K562 (cell line): ENCODE data around the gene MCM7. TPM values are rescaled to one million over a fixed set of nuclear protein-coding genes. Genes with fewer than 3 reads are reported as not detected.

Source experiments
- ATAC-seq: fragments of 200-7000 bp; cut with Tn5 transposase; 3 replicates; pipeline ENCODE4 v1.9.1; 2020; ENCODE audit warnings: moderate library complexity
- BruUV-seq: library from RNA; stranded (reverse); fragments of 400-500 nt; replicated peaks from 2 replicates; lab custom pipeline; 2021; lab: Mats Ljungman, UMichigan
- CTCF ChIA-PET: fragments of 300-600 bp; formaldehyde crosslinking; extraction: SDS; loops from one replicate; lab custom pipeline; 2021; ENCODE audit warnings: low intra/inter-chr PET ratio; lab: Yijun Ruan, JAX
- POLR2A ChIA-PET: fragments of 300-600, 350-650 bp; sonication (Branson Sonifier 250); formaldehyde crosslinking; extraction: SDS; loops from one replicate; lab custom pipeline; 2021; ENCODE audit warnings: antibody characterized with exemption, inconsistent platforms; lab: Yijun Ruan, JAX
- DNase-seq, 4 experiments: peaks; one replicate each; pipeline versions ENCODE4 v3.0.0 to v3.0.0-alpha.2; 2011 to 2018; ENCODE audit warnings: low spot score in 3 of 4, mixed read lengths in 3 of 4; ENCODE audit errors: extremely low read depth in 1 of 4
- FAIRE-seq: peaks from 2 replicates; lab custom pipeline; 2011; peaks lifted over from hg19 to GRCh38; lab: Jason Lieb, UNC
- H2AFZ ChIP-seq: 2 replicates; pipeline ENCODE4 v1.6.0; 2011; ENCODE audit warnings: low read depth, low read length, control low read depth, inconsistent platforms
- H3K27ac ChIP-seq: fragments of 200-600 bp; 3 replicates; pipeline ENCODE4 v1.8.0; 2011; ENCODE audit warnings: low read depth, mild to moderate bottlenecking, control low read depth, inconsistent platforms, low read length, moderate library complexity, mixed read lengths; ENCODE audit errors: extremely low read depth
- H3K27me3 ChIP-seq, 2 experiments: fragments of 300-600 bp in 1 of 2; 2 replicates in 1 of 2; 3 replicates in 1 of 2; pipeline versions ENCODE4 v1.6.0 to v1.8.0; 2011; ENCODE audit warnings: inconsistent platforms in 2 of 2, low read length in 2 of 2, mild to moderate bottlenecking in 1 of 2, mixed read lengths in 1 of 2, moderate library complexity in 1 of 2; ENCODE audit not compliant: control insufficient read depth in 2 of 2, insufficient read depth in 2 of 2
- H3K36me3 ChIP-seq: fragments of 300-600 bp; 3 replicates; pipeline ENCODE4 v1.8.0; 2011; ENCODE audit warnings: mild to moderate bottlenecking, low read length, inconsistent platforms; ENCODE audit not compliant: control insufficient read depth, insufficient read depth
- H3K4me1 ChIP-seq, 2 experiments: fragments of 200-600 bp in 1 of 2; replicated peaks in 1 of 2; 2 replicates in 1 of 2; 3 replicates in 1 of 2; pipeline versions ENCODE4 v1.5.1 to v1.8.0; 2011; ENCODE audit warnings: inconsistent platforms in 2 of 2, low read length in 2 of 2, mild to moderate bottlenecking in 1 of 2, mixed read lengths in 1 of 2, moderate library complexity in 1 of 2; ENCODE audit not compliant: control insufficient read depth in 2 of 2, insufficient read depth in 2 of 2
- H3K4me2 ChIP-seq: 2 replicates; pipeline ENCODE4 v1.6.1; 2011; ENCODE audit warnings: low read length, control low read depth, inconsistent platforms, mixed read lengths; ENCODE audit not compliant: insufficient read depth
- H3K4me3 ChIP-seq: fragments of 200-600 bp; sonication (generic), shearing (Covaris generic); 2 replicates; pipeline ENCODE4 v1.5.1; 2016; ENCODE audit warnings: control low read depth, inconsistent platforms
- H3K79me2 ChIP-seq: fragments of 200-600 bp; 3 replicates; pipeline ENCODE4 v1.8.0; 2011; ENCODE audit warnings: low read length, inconsistent platforms; ENCODE audit not compliant: control insufficient read depth, insufficient read depth
- H3K9ac ChIP-seq, 2 experiments: 2 replicates each; pipeline versions ENCODE4 v1.6.0 to v1.6.1; 2011; ENCODE audit warnings: low read depth in 2 of 2, low read length in 2 of 2, control low read depth in 1 of 2, inconsistent platforms in 1 of 2, mild to moderate bottlenecking in 1 of 2, mixed read lengths in 1 of 2; ENCODE audit not compliant: insufficient read depth in 1 of 2
- H3K9me1 ChIP-seq: one replicate; pipeline ENCODE4 v1.6.0; 2011; ENCODE audit warnings: inconsistent platforms, mild to moderate bottlenecking, low read length, moderate library complexity; ENCODE audit not compliant: control insufficient read depth, insufficient read depth
- H3K9me3 ChIP-seq: replicated peaks from 2 replicates; pipeline ENCODE4 v1.5.1; 2011; ENCODE audit warnings: low read depth, low read length, inconsistent platforms; ENCODE audit not compliant: control insufficient read depth, insufficient read depth
- H4K20me1 ChIP-seq: replicated peaks from 2 replicates; pipeline ENCODE4 v1.6.1; 2011; ENCODE audit warnings: low read length, inconsistent platforms, mixed read lengths; ENCODE audit not compliant: control insufficient read depth, insufficient read depth
- XRCC3 ChIP-seq: fragments of 450-650 bp; IDR thresholded peaks from 2 replicates; pipeline ENCODE4 v1.6.1; 2017; ENCODE audit warnings: mild to moderate bottlenecking, moderate library complexity
- ZNF124 ChIP-seq: sonication (generic); formaldehyde crosslinking; IDR thresholded peaks from 2 replicates; pipeline ENCODE4 v1.8.1; 2022; ENCODE audit warnings: missing genetic modification reagents
- WGBS: fragments of 100-300 bp; shearing (Covaris generic); methylation state at CpG from one replicate; pipeline ENCODE4 v1.1.6; 2016; ENCODE audit warnings: low coverage, mixed read lengths; ENCODE audit not compliant: insufficient coverage; ENCODE audit errors: missing lambda C conversion rate; 5-methylcytosine and 5-hydroxymethylcytosine counted together
- in situ Hi-C: fragments of 300-500 bp; cut with MboI; formaldehyde crosslinking; loops from 4 replicates; pipeline ENCODE4 v1.15.0; 2018; ENCODE audit warnings: inconsistent platforms, mixed read lengths
- intact Hi-C: fragments of 100-400 bp; cut with micrococcal nuclease; formaldehyde crosslinking; loops from 2 replicates; pipeline ENCODE4 v1.14.2; 2022
- polyA plus RNA-seq, 8 experiments: library from polyadenylated mRNA; depleted of rRNA in 4 of 8; stranded (reverse) in 5 of 8; unstranded in 3 of 8; fragments of >200 nt; fragmentation: Nextera tagmentation in 2 of 8; fragmentation: Illumina TruSeq in 1 of 8; extraction: Ambion mirVana in 2 of 8; extraction: Trizol in 1 of 8; gene quantifications; 2 replicates each; pipeline versions ENCODE4 v1.2.1 to v1.2.3, GENCODE V29; 2011 to 2014; ENCODE audit warnings: inconsistent platforms in 1 of 8, missing spikeins in 1 of 8
- total RNA-seq, 7 experiments: library from RNA; depleted of rRNA in 6 of 7; stranded (reverse); fragments of >200 nt in 6 of 7; fragmentation: Illumina TruSeq in 2 of 7; extraction: Trizol in 2 of 7; gene quantifications; 2 replicates each; pipeline versions ENCODE4 v1.2.1 to v1.2.3, GENCODE V29; 2011 to 2021; ENCODE audit warnings: low replicate concordance in 1 of 7
- TF ChIP-seq, protein P1 (sequence below): sonication (generic); IDR thresholded peaks from 2 replicates; pipeline ENCODE4 v1.6.1; 2016

MCM7 gene
- total and polyA plus RNA-seq, 9 of the 15 experiments (the other 6 are each of a cell fraction or from before 2014, with no cell fraction given) = 329 to 856 (median 437) TPM

DNA sequence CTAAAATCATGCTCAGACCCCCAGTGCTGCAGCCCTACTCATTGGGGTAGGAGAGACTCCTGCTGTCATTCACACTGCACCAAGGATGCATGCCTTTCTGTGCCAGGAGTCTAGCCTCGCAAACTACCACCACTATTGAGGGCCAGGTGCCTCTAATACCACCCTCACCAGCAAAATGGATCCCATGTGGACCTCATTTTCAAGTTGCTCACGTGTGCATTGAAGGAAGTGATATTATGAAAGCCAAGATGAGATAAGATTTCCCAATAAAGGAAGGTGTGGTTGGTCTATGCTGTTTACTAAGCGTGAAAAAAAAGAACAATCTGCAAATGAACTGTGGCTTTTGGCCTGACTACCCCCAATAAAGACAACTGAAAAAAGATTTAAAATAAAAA lies 40.4 kb upstream of the MCM7 start:
- ChIA-PET POLR2A (interaction anchor here (0.9 to 2.1 kb wide), 2 partner anchors 9 to 11 kb away, joined by 3 to 6 read pairs; no protein-coding TSS in a partner anchor), CTCF (no interaction called here)
- Histone ChIP-seq H3K4me1 (no peaks in the 10 kb centered on the region), H3K79me2 (no peaks in the 10 kb centered on the region), H3K9me1 (no peaks in the 10 kb centered on the region), H3K27ac (no peak overlapping the region), H3K9ac (no peak overlapping the region), H3K27me3 (peaks cover 11 to 18% of the 10 kb centered on the region in 2 experiments; a peak in 4 of 5 replicates), H3K36me3 (no peaks in the 10 kb centered on the region), H2AFZ (no peak overlapping the region), H4K20me1 (no peaks in the 10 kb centered on the region), H3K4me3 (no peak overlapping the region), H3K4me2 (no peak overlapping the region), H3K9me3 (no peaks in the 10 kb centered on the region)
- no peak for DNase-seq
- in situ Hi-C loops = no loop called here
- TF ChIP-seq, protein P1, sequence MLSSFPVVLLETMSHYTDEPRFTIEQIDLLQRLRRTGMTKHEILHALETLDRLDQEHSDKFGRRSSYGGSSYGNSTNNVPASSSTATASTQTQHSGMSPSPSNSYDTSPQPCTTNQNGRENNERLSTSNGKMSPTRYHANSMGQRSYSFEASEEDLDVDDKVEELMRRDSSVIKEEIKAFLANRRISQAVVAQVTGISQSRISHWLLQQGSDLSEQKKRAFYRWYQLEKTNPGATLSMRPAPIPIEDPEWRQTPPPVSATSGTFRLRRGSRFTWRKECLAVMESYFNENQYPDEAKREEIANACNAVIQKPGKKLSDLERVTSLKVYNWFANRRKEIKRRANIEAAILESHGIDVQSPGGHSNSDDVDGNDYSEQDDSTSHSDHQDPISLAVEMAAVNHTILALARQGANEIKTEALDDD = no peak
- TF ChIP-seq XRCC3 (no peak), ZNF124 (CRISPR knock-in tag) (no peak)
- ATAC-seq = no peak
- intact Hi-C loops = no loop called here
- no peak for FAIRE-seq
- BruUV-seq = no TSS peak
- 13% methylated on average over 3 of the region's 3 CpGs for WGBS
